ENCODE measurements around the gene BOC.

GRCh38 chr3:113185194-113185835, 26.0 kb upstream of the BOC start:
- no peak for TF ChIP-seq ZBTB33 (CRISPR knock-in tag; IDR thresholded peaks at IDR 0.05)
- no peak for TF ChIP-seq TAF1 (CRISPR knock-in tag; IDR thresholded peaks at IDR 0.05)

Measured in HepG2 (cell line).